Hepatocyte (in vitro differentiated cells): Measurements from ENCODE around the gene APOO. TPM values are rescaled to one million over a fixed set of nuclear protein-coding genes. Genes with fewer than 3 reads are reported as not detected.
A peak's percentile ranks its signal among the peaks of the same experiment; 100 is the strongest.

Experiments used
- DNase-seq: peaks from one replicate; pipeline ENCODE4 v3.0.0-alpha.2; 2016; ENCODE audit warnings: low spot score
- H2AFZ ChIP-seq: fragments of 200-600 bp; sonication (generic); 2 replicates; pipeline ENCODE4 v1.6.0; 2016; ENCODE audit warnings: antibody characterized with exemption, mild to moderate bottlenecking
- H3K27ac ChIP-seq: fragments of 200-600 bp; sonication (generic); 2 replicates; pipeline ENCODE4 v1.5.1; 2016; ENCODE audit warnings: mild to moderate bottlenecking
- H3K27me3 ChIP-seq: fragments of 200-600 bp; sonication (generic); 2 replicates; pipeline ENCODE4 v1.6.1; 2016
- H3K36me3 ChIP-seq: fragments of 200-600 bp; sonication (generic); replicated peaks from 2 replicates; pipeline ENCODE4 v1.5.1; 2016; ENCODE audit warnings: low read depth; ENCODE audit not compliant: insufficient read depth
- H3K4me1 ChIP-seq: fragments of 200-600 bp; sonication (generic); 2 replicates; pipeline ENCODE4 v1.5.1; 2016; ENCODE audit warnings: mild to moderate bottlenecking, moderate library complexity; ENCODE audit not compliant: insufficient read depth
- H3K4me2 ChIP-seq: fragments of 200-600 bp; sonication (generic); 2 replicates; pipeline ENCODE4 v1.6.0; 2016
- H3K4me3 ChIP-seq: fragments of 200-600 bp; sonication (generic); 2 replicates; pipeline ENCODE4 v1.5.1; 2016; ENCODE audit warnings: mild to moderate bottlenecking
- H3K79me2 ChIP-seq: fragments of 200-600 bp; sonication (generic); 2 replicates; pipeline ENCODE4 v1.6.0; 2017; ENCODE audit warnings: mild to moderate bottlenecking
- H3K9me2 ChIP-seq: fragments of 200-600 bp; sonication (generic); replicated peaks from 2 replicates; pipeline ENCODE4 v1.6.0; 2017; ENCODE audit warnings: mild to moderate bottlenecking; ENCODE audit not compliant: insufficient read depth
- H3K9me3 ChIP-seq: fragments of 200-600 bp; sonication (generic); 2 replicates; pipeline ENCODE4 v1.5.1; 2016; ENCODE audit warnings: low read depth, mild to moderate bottlenecking
- H4K20me1 ChIP-seq: fragments of 200-600 bp; sonication (generic); 2 replicates; pipeline ENCODE4 v1.6.0; 2016; ENCODE audit warnings: mild to moderate bottlenecking; ENCODE audit not compliant: insufficient read depth, poor library complexity, severe bottlenecking
- EZH2 ChIP-seq: fragments of 200-600 bp; sonication (generic); IDR thresholded peaks from 2 replicates; pipeline ENCODE4 v1.6.1; 2016; ENCODE audit warnings: antibody characterized with exemption, mild to moderate bottlenecking, borderline replicate concordance
- EZH2phosphoT487 ChIP-seq: fragments of 200-600 bp; sonication (generic); IDR thresholded peaks from one replicate; pipeline ENCODE4 v1.6.1; 2018; ENCODE audit warnings: antibody characterized with exemption, mild to moderate bottlenecking, low read depth, moderate library complexity; ENCODE audit not compliant: unreplicated experiment, severe bottlenecking
- WGBS: methylation state at CpG from one replicate; pipeline ENCODE4 v1.1.6; 2016; ENCODE audit warnings: low lambda C conversion rate; ENCODE audit errors: missing lambda C conversion rate; 5-methylcytosine and 5-hydroxymethylcytosine counted together
- polyA plus RNA-seq: library from polyadenylated mRNA; unstranded; fragments of >200 nt; fragmentation: Nextera tagmentation; extraction: Ambion mirVana; gene quantifications from 2 replicates; pipeline ENCODE4 v1.2.1, GENCODE V29; 2016
- total RNA-seq: library from RNA; depleted of rRNA; stranded (reverse); fragments of >200 nt; gene quantifications from 2 replicates; pipeline ENCODE4 v1.2.3, GENCODE V29; 2014

Gene APOO
- total and polyA plus RNA-seq, 2 experiments from 2014 or later = 27.0 to 45.1 TPM

- H3K27ac ChIP-seq = peak overlapping the region; percentile 94
- TF ChIP-seq EZH2 (no peak), EZH2phosphoT487 (peak; percentile 61)
- H3K4me3 ChIP-seq = peak overlapping the region; percentile 62
- DNase-seq = no peak
- 32% methylated on average over 19 of the region's 21 CpGs for WGBS
- no peaks in the 10 kb centered on the region for H3K36me3 ChIP-seq
- peak overlapping the region; percentile 21 for H2AFZ ChIP-seq
- peak overlapping the region; percentile 75 for H3K4me2 ChIP-seq
- peaks cover 12% of the 10 kb centered on the region for H4K20me1 ChIP-seq
- peaks cover 4% of the 10 kb centered on the region for H3K4me1 ChIP-seq
- H3K9me2 ChIP-seq = no peaks in the 10 kb centered on the region
- peaks cover 27% of the 10 kb centered on the region for H3K79me2 ChIP-seq
- H3K9me3 ChIP-seq = no peaks in the 10 kb centered on the region
- H3K27me3 ChIP-seq = no peaks in the 10 kb centered on the region
These were observed 123.9 kb downstream of the APOO start for GRCh38 chrX:23783589-23784469.

Other genes with a start within 250 kb of the APOO start
- gene PRDX4, start 240.4 kb downstream of the APOO start, total RNA-seq = 601 and 649 TPM in 2 replicates
- gene PRDX4, start 240.4 kb downstream of the APOO start, polyA plus RNA-seq = 841 and 910 TPM in 2 replicates
- 26.9 and 38.5 TPM in 2 replicates for gene ACOT9, start 164.7 kb downstream of the APOO start, total RNA-seq
- 35.9 and 47.6 TPM in 2 replicates for gene ACOT9, start 164.7 kb downstream of the APOO start, polyA plus RNA-seq
- gene SAT1, start 124.8 kb downstream of the APOO start, total RNA-seq = 1,753 and 1,822 TPM in 2 replicates
- gene SAT1, start 124.8 kb downstream of the APOO start, polyA plus RNA-seq = 2,173 and 2,458 TPM in 2 replicates
- 0.60 and 2.8 TPM in 2 replicates for gene CXorf58, start 68 bp upstream of the APOO start, total RNA-seq
- 0.58 TPM in 1 of 2 replicates, not detected in the other for gene CXorf58, start 68 bp upstream of the APOO start, polyA plus RNA-seq
- gene KLHL15, start 119.2 kb upstream of the APOO start, total RNA-seq = 49.5 and 52.6 TPM in 2 replicates
- 11.2 and 13.2 TPM in 2 replicates for gene KLHL15, start 119.2 kb upstream of the APOO start, polyA plus RNA-seq
- 347 and 352 TPM in 2 replicates for gene EIF2S3, start 147.0 kb upstream of the APOO start, total RNA-seq
- 70.4 and 77.1 TPM in 2 replicates for gene EIF2S3, start 147.0 kb upstream of the APOO start, polyA plus RNA-seq
- 71.7 and 74.0 TPM in 2 replicates for gene ZFX, start 241.8 kb upstream of the APOO start, total RNA-seq
- 28.4 and 31.5 TPM in 2 replicates for gene ZFX, start 241.8 kb upstream of the APOO start, polyA plus RNA-seq